Glutamatergic neuron (in vitro differentiated cells): ENCODE results near the gene HS6ST1. TPM values are rescaled to one million over a fixed set of nuclear protein-coding genes. Genes with fewer than 3 reads are reported as not detected.

ENCODE experiments used
- DNase-seq: peaks from one replicate; pipeline ENCODE4 v3.0.0; 2022
- H3K27ac Mint-ChIP-seq: one replicate; pipeline ENCODE4 v1.8.0; 2020; ENCODE audit warnings: mild to moderate bottlenecking, mixed read lengths, inconsistent platforms; ENCODE audit not compliant: unreplicated experiment
- H3K27me3 Mint-ChIP-seq: one replicate; pipeline ENCODE4 v1.8.0; 2020; ENCODE audit warnings: mild to moderate bottlenecking, moderate library complexity, mixed read lengths, inconsistent platforms; ENCODE audit not compliant: unreplicated experiment
- H3K36me3 Mint-ChIP-seq: one replicate; pipeline ENCODE4 v1.8.0; 2020; ENCODE audit warnings: mild to moderate bottlenecking, mixed read lengths, inconsistent platforms; ENCODE audit not compliant: unreplicated experiment
- H3K4me1 Mint-ChIP-seq: one replicate; pipeline ENCODE4 v1.8.0; 2020; ENCODE audit warnings: mild to moderate bottlenecking, low read depth, mixed read lengths, inconsistent platforms; ENCODE audit not compliant: unreplicated experiment
- H3K4me3 Mint-ChIP-seq: one replicate; pipeline ENCODE4 v1.8.0; 2020; ENCODE audit warnings: mild to moderate bottlenecking, mixed read lengths, inconsistent platforms; ENCODE audit not compliant: unreplicated experiment
- H3K9me3 Mint-ChIP-seq: one replicate; pipeline ENCODE4 v1.8.0; 2020; ENCODE audit warnings: mild to moderate bottlenecking, moderate library complexity, mixed read lengths, inconsistent platforms; ENCODE audit not compliant: unreplicated experiment
- CTCF ChIP-seq: fragments of 200-600 bp; sonication (generic); IDR thresholded peaks from one replicate; pipeline ENCODE4 v1.5.0; 2021; ENCODE audit not compliant: partially characterized antibody, unreplicated experiment
- total RNA-seq: library from RNA; stranded (reverse); fragmentation: NEBNext Ultra II Directional; extraction: Animal tissue kit (Norgen Biotek cat#: 25700); gene quantifications from one replicate; pipeline ENCODE4 v1.2.1, GENCODE V29; 2021; ENCODE audit not compliant: unreplicated experiment

HS6ST1 gene
- total RNA-seq, 1 donor from 2014 or later: 173 TPM

GRCh38 chr2:128233790-128234395, 84.8 kb downstream of the HS6ST1 start:
- peak; percentile 51 for TF ChIP-seq CTCF
- H3K27ac Mint-ChIP-seq: no peak overlapping the region
- H3K27me3 Mint-ChIP-seq: peaks cover 5% of the 10 kb centered on the region
- H3K9me3 Mint-ChIP-seq: peaks cover 7% of the 10 kb centered on the region
- peaks cover 16% of the 10 kb centered on the region for H3K4me1 Mint-ChIP-seq
- no peaks in the 10 kb centered on the region for H3K36me3 Mint-ChIP-seq
- H3K4me3 Mint-ChIP-seq: peak overlapping the region; percentile 77
- DNase-seq: no peak

DNA sequence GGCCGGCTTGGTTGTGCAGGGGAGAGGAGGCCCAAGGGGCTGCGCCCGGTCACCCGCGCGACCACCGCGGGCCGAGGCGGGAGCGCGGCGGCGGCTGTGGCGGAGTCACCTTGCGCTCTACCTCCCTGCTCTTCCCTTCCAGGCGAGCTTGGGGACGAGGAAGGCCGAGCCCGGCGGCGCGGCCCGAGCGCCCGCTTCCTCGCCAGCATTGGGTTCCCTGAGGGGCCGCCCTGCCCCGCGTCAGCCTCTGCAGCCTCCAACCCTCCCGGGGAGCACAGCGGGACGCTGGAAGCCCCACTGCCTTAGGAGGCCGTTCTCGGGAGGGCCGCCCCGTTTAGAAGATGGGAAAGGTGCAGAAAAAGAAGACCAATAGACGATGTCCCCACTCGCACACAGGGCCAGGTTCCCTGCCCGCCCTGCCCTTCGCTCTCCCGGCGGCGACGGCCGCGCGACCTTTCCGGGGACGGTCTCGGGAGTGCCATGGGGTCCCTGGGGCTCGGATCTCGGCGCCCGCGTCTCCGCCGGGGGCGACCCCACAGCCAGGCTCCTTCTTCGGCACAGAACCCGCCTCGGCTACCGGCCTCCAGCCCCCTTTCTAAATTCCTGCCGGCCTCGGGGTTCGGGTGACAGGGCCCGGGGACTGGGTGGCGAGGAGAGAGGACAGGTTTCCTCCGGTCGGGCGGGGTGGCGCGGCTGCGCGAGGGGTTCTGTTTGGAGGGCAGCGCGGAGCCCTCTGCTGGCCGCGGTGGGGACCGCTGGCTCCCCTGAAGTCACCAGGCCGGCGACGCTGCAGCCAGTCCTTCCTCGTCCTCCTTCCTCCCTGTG, 85.5 kb downstream of the HS6ST1 start:
- Mint-ChIP-seq H3K27me3 (peaks cover 4% of the 10 kb centered on the region), H3K27ac (no peak overlapping the region), H3K36me3 (no peaks in the 10 kb centered on the region), H3K4me1 (peaks cover 16% of the 10 kb centered on the region), H3K9me3 (peaks cover 7% of the 10 kb centered on the region), H3K4me3 (peak overlapping the region; percentile 77)
- peak; percentile 88 for TF ChIP-seq CTCF
- DNase-seq: peak; percentile 93

DNA sequence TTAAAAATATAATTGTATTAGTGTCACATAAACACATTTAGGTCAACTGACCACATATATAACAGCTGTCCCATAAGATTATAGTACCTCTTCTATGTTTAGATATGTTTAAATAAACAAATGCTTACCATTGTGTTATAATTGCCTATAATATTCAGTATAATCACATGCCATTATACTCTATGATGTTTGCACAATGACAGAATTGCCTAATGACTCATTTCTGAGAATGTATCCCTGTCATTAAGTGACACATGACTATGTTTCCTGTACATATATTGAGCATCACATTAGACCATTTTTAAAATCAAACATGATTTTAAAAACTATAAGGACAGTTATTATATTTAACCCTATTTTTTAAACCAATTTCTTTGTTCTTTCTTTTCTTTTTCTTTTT, 89.8 kb downstream of the HS6ST1 start:
- TF ChIP-seq CTCF: no peak
- H3K4me1 Mint-ChIP-seq: no peaks in the 10 kb centered on the region
- H3K36me3 Mint-ChIP-seq: no peaks in the 10 kb centered on the region
- no peak overlapping the region for H3K4me3 Mint-ChIP-seq
- no peak overlapping the region for H3K27ac Mint-ChIP-seq
- peaks cover 2% of the 10 kb centered on the region for H3K27me3 Mint-ChIP-seq
- DNase-seq: no peak
- peaks cover 5% of the 10 kb centered on the region for H3K9me3 Mint-ChIP-seq

- H3K27me3 Mint-ChIP-seq: peaks cover 2% of the 10 kb centered on the region
- H3K9me3 Mint-ChIP-seq: peaks cover 5% of the 10 kb centered on the region
- H3K36me3 Mint-ChIP-seq: no peaks in the 10 kb centered on the region
- TF ChIP-seq CTCF: no peak
- H3K4me3 Mint-ChIP-seq: no peak overlapping the region
- DNase-seq: no peak
- no peak overlapping the region for H3K27ac Mint-ChIP-seq
- H3K4me1 Mint-ChIP-seq: no peaks in the 10 kb centered on the region
Observed at GRCh38 chr2:128227862-128228261, 90.8 kb downstream of the HS6ST1 start.

DNA sequence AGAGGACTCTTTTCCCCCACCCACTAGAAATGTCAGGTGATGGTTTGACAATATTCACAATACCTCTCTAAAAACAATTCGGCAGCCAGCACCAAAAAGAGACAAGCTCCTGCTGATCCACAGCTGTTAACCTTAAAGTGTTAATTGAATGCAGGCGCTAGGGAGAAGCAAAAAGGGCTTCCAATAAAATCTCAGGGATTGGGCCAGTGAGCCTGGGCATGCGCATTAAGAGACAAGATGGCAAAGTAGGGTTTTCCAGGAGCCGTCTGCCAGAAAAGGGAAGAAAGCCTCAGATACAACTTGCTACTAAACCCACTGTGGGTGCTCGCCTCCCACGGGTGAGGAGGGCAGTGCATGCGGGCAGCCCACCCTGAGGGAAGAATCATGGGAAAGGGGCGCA, 98.8 kb downstream of the HS6ST1 start:
- Mint-ChIP-seq H3K4me3 (no peak overlapping the region), H3K36me3 (no peaks in the 10 kb centered on the region), H3K4me1 (no peaks in the 10 kb centered on the region), H3K9me3 (peaks cover 2% of the 10 kb centered on the region), H3K27me3 (no peaks in the 10 kb centered on the region), H3K27ac (no peak overlapping the region)
- TF ChIP-seq CTCF: no peak
- no peak for DNase-seq
